IMR-90 (cell line): Measurements from ENCODE around the gene ZNF718. TPM values are rescaled to one million over a fixed set of nuclear protein-coding genes. Genes with fewer than 3 reads are reported as not detected.

Experiments
- ATAC-seq: fragments of 200-7000 bp; cut with Tn5 transposase; 2 replicates; pipeline ENCODE4 v1.9.1; 2020; ENCODE audit warnings: low read depth, mild to moderate bottlenecking, moderate library complexity
- BruUV-seq: library from RNA; stranded (reverse); fragments of 400-500 nt; replicated peaks from 2 replicates; lab custom pipeline; 2021; lab: Mats Ljungman, UMichigan
- CTCF ChIA-PET: fragments of 300-600 bp; formaldehyde crosslinking; extraction: SDS; loops from one replicate; lab custom pipeline; 2021; ENCODE audit warnings: antibody characterized with exemption; lab: Yijun Ruan, JAX
- POLR2A ChIA-PET: fragments of 300-600 bp; sonication (Branson Sonifier 250); formaldehyde crosslinking; loops from one replicate; lab custom pipeline; 2022; ENCODE audit warnings: antibody characterized with exemption; ENCODE audit not compliant: unreplicated experiment; lab: Charles Lee
- DNase-seq: peaks from one replicate; pipeline ENCODE4 v3.0.0; 2013
- H2AFZ ChIP-seq: replicated peaks from 2 replicates; pipeline ENCODE3; 2013; ENCODE audit warnings: low read length, mild to moderate bottlenecking; ENCODE audit not compliant: poor library complexity
- H2AK5ac ChIP-seq: 2 replicates; pipeline ENCODE4 v1.6.1; 2013; ENCODE audit warnings: low read depth, low read length, inconsistent platforms
- H2AK9ac ChIP-seq: replicated peaks from 2 replicates; pipeline ENCODE3; 2013; ENCODE audit warnings: mild to moderate bottlenecking, low read depth, low read length, moderate library complexity; ENCODE audit not compliant: poor library complexity
- H2BK120ac ChIP-seq: 2 replicates; pipeline ENCODE4 v1.6.1; 2013; ENCODE audit warnings: low read depth, low read length, inconsistent platforms
- H2BK15ac ChIP-seq: 3 replicates; pipeline ENCODE4 v1.6.1; 2013; ENCODE audit warnings: low read depth, low read length, inconsistent platforms
- H2BK20ac ChIP-seq: 2 replicates; pipeline ENCODE4 v1.6.1; 2013; ENCODE audit warnings: low read depth, mild to moderate bottlenecking, inconsistent platforms, low read length, moderate library complexity
- H2BK5ac ChIP-seq: 2 replicates; pipeline ENCODE4 v1.6.1; 2013; ENCODE audit warnings: mild to moderate bottlenecking, low read depth, low read length, inconsistent platforms; ENCODE audit not compliant: poor library complexity, severe bottlenecking
- H3K14ac ChIP-seq: replicated peaks from 2 replicates; pipeline ENCODE4 v1.6.1; 2013; ENCODE audit warnings: low read depth, low read length, inconsistent platforms
- H3K18ac ChIP-seq: 2 replicates; pipeline ENCODE4 v1.6.1; 2013; ENCODE audit warnings: low read depth, low read length, control low read depth
- H3K23ac ChIP-seq: 2 replicates; pipeline ENCODE4 v1.6.1; 2013; ENCODE audit warnings: low read depth, low read length, inconsistent platforms
- H3K27ac ChIP-seq: 2 replicates; pipeline ENCODE4 v1.5.1; 2013; ENCODE audit warnings: mild to moderate bottlenecking, control low read depth, low read length; ENCODE audit not compliant: insufficient read depth
- H3K27me3 ChIP-seq: 2 replicates; pipeline ENCODE4 v1.6.1; 2013; ENCODE audit warnings: low read length; ENCODE audit not compliant: control insufficient read depth, insufficient read depth
- H3K36me3 ChIP-seq: 2 replicates; pipeline ENCODE4 v1.6.1; 2013; ENCODE audit warnings: low read length, mixed read lengths; ENCODE audit not compliant: control insufficient read depth, insufficient read depth
- H3K4ac ChIP-seq: 2 replicates; pipeline ENCODE4 v1.6.1; 2013; ENCODE audit warnings: low read depth, low read length, inconsistent platforms
- H3K4me1 ChIP-seq: 2 replicates; pipeline ENCODE4 v1.6.1; 2013; ENCODE audit warnings: low read length, mixed read lengths; ENCODE audit not compliant: control insufficient read depth, insufficient read depth
- H3K4me2 ChIP-seq: 2 replicates; pipeline ENCODE4 v1.6.1; 2013; ENCODE audit warnings: low read depth, mild to moderate bottlenecking, control low read depth, low read length, moderate library complexity
- H3K4me3 ChIP-seq: 2 replicates; pipeline ENCODE4 v1.5.1; 2013; ENCODE audit warnings: low read depth, mild to moderate bottlenecking, control low read depth, low read length, moderate library complexity; ENCODE audit not compliant: insufficient read depth
- H3K56ac ChIP-seq: 2 replicates; pipeline ENCODE4 v1.6.1; 2013; ENCODE audit warnings: low read length, inconsistent platforms; ENCODE audit not compliant: insufficient read depth; ENCODE audit errors: extremely low read depth
- H3K79me1 ChIP-seq, 2 experiments: 2 replicates each; pipeline ENCODE4 v1.6.1; 2013; ENCODE audit warnings: low read length in 2 of 2, inconsistent platforms in 1 of 2, low read depth in 1 of 2
- H3K9ac ChIP-seq: 2 replicates; pipeline ENCODE4 v1.6.1; 2013; ENCODE audit warnings: low read depth, low read length, control low read depth
- H3K9me1 ChIP-seq: 2 replicates; pipeline ENCODE4 v1.6.1; 2013; ENCODE audit warnings: low read length, inconsistent platforms; ENCODE audit not compliant: insufficient read depth
- H3K9me3 ChIP-seq: 2 replicates; pipeline ENCODE4 v1.6.1; 2013; ENCODE audit warnings: low read length; ENCODE audit not compliant: control insufficient read depth, insufficient read depth
- H4K20me1 ChIP-seq: 2 replicates; pipeline ENCODE4 v1.6.1; 2013; ENCODE audit warnings: low read length, inconsistent platforms; ENCODE audit not compliant: insufficient read depth
- H4K5ac ChIP-seq: 2 replicates; pipeline ENCODE4 v1.6.1; 2013; ENCODE audit warnings: mild to moderate bottlenecking, low read depth, low read length, control low read depth
- H4K8ac ChIP-seq, 2 experiments: 2 replicates each; pipeline ENCODE4 v1.6.1; 2013; ENCODE audit warnings: low read depth in 2 of 2, low read length in 2 of 2, control low read depth in 1 of 2, inconsistent platforms in 1 of 2
- H4K91ac ChIP-seq: 2 replicates; pipeline ENCODE4 v1.6.1; 2013; ENCODE audit warnings: low read depth, low read length, inconsistent platforms; ENCODE audit not compliant: insufficient read depth
- BHLHE40 ChIP-seq: fragments of 150-350 bp; IDR thresholded peaks from 2 replicates; pipeline ENCODE4 v1.6.1; 2016; ENCODE audit warnings: mild to moderate bottlenecking, low read depth, low read length
- CEBPB ChIP-seq: IDR thresholded peaks from 2 replicates; pipeline ENCODE4 v1.6.1; 2012; ENCODE audit warnings: low read depth, low read length, improper control_type of control experiment
- CHD1 ChIP-seq: IDR thresholded peaks from 2 replicates; pipeline ENCODE4 v1.6.1; 2012; ENCODE audit warnings: low read depth, low read length, improper control_type of control experiment
- ELK1 ChIP-seq: fragments of 150-350 bp; IDR thresholded peaks from 2 replicates; pipeline ENCODE4 v1.6.1; 2016; ENCODE audit warnings: low read depth, mild to moderate bottlenecking, low read length, moderate library complexity, borderline replicate concordance
- MXI1 ChIP-seq: IDR thresholded peaks from 2 replicates; pipeline ENCODE4 v1.6.1; 2012; ENCODE audit warnings: low read depth, mild to moderate bottlenecking, low read length, moderate library complexity, borderline replicate concordance
- NFE2L2 ChIP-seq: fragments of 150-350 bp; IDR thresholded peaks from 2 replicates; pipeline ENCODE4 v1.6.1; 2016; ENCODE audit warnings: low read depth, mild to moderate bottlenecking, low read length
- POLR2A ChIP-seq: IDR thresholded peaks from 2 replicates; pipeline ENCODE4 v1.6.1; 2012; ENCODE audit warnings: mild to moderate bottlenecking, low read depth, low read length
- RCOR1 ChIP-seq: IDR thresholded peaks from 2 replicates; pipeline ENCODE4 v1.6.1; 2012; ENCODE audit warnings: mild to moderate bottlenecking, low read length, improper control_type of control experiment; ENCODE audit not compliant: insufficient replicate concordance
- RFX5 ChIP-seq: IDR thresholded peaks from 2 replicates; pipeline ENCODE4 v1.8.0; 2012; ENCODE audit warnings: low read depth, mild to moderate bottlenecking, low read length, moderate library complexity
- SMC3 ChIP-seq: fragments of 150-350 bp; IDR thresholded peaks from 2 replicates; pipeline ENCODE4 v1.6.1; 2016; ENCODE audit warnings: low read depth, mild to moderate bottlenecking, antibody characterized with exemption, low read length, moderate library complexity
- USF2 ChIP-seq: fragments of 150-350 bp; IDR thresholded peaks from 2 replicates; pipeline ENCODE4 v1.6.1; 2017; ENCODE audit warnings: mild to moderate bottlenecking, antibody characterized with exemption, low read length, low read depth
- WGBS, 2 experiments: methylation state at CpG; one replicate each; pipeline versions ENCODE4 v1.1.5 to v1.1.7; 2013; ENCODE audit warnings: missing lambda C conversion rate in 2 of 2; ENCODE audit not compliant: insufficient read length in 1 of 2; ENCODE audit errors: extremely low coverage in 2 of 2; 5-methylcytosine and 5-hydroxymethylcytosine counted together
- dilution Hi-C: fragments of 300-500 bp; cut with HindIII; formaldehyde crosslinking; loops from one replicate; pipeline ENCODE4 v1.14.3; 2018; ENCODE audit warnings: low sequenced_read_pairs; ENCODE audit not compliant: unreplicated experiment
- in situ Hi-C: fragments of 300-500 bp; cut with MboI; formaldehyde crosslinking; loops from 3 replicates; pipeline ENCODE4 v1.14.3; 2019; ENCODE audit warnings: low sequenced_read_pairs, inconsistent platforms, mixed read lengths
- intact Hi-C: fragments of 100-400 bp; cut with micrococcal nuclease; formaldehyde crosslinking; loops from 2 replicates; pipeline ENCODE4 v1.10.0; 2022
- polyA plus RNA-seq, 3 experiments: library from polyadenylated mRNA; depleted of rRNA; stranded (reverse); fragments of >200 nt; gene quantifications; 2 replicates each; pipeline ENCODE4 v1.2.3, GENCODE V29; 2012; ENCODE audit warnings: low replicate concordance in 1 of 3
- total RNA-seq: library from RNA; depleted of rRNA; stranded (reverse); fragments of >200 nt; gene quantifications from 2 replicates; pipeline ENCODE4 v1.2.3, GENCODE V29; 2012

ZNF718 gene
- total and polyA plus RNA-seq, 2 of the 4 experiments (the other 2 are of a cell fraction): 1.1 to 1.8 TPM

DNA sequence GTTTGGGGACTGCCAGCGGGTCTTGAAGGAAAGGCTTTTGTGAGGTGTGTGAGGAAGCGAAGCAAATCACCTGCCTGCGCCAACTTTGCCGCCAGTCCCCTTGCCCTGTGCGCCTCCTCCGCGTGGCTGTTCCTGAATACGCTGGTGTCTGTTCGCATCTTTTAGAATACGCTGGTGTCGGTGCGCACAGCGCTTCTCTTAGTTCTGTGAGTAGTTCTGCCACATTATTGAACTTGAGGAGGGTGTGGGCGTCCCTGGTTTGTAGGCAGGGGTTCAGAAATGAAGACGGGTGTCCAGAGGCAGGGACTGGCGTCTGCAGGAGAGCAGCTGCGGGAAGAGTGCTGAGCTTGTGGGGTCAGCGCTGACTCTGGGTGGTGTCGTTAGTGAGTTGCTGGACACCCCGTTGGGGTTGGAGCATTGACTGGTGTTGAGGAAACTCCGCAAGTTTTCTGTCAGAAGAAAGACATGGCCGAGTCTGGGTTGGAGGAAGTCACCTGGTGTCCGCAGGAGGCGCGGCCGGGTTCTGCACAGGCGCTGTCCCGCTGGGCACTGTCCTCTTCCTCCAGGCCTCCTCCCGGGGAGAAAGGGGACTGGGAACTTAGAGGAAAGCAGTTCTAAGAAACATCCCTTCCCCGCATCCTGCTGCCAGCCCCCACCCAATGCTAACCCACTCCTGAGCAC is 930 bp downstream of the ZNF718 start (continued):
- no peak for TF ChIP-seq CHD1

GRCh38 chr4:125833-126232 is 1.5 kb downstream of the ZNF718 start:
- 31% methylated on average over 2 of the region's 5 CpGs; no CpG with 5 or more reads in 1 of the 2 experiments for WGBS, 2 experiments
- no peak for ATAC-seq
- dilution Hi-C loops: no loop called here

More at GRCh38 chr4:125833-126232, 1.5 kb downstream of the ZNF718 start:
- TF ChIP-seq ELK1 (no peak), BHLHE40 (no peak), RFX5 (no peak), MXI1 (no peak), NFE2L2 (no peak), CEBPB (no peak), USF2 (no peak), SMC3 (no peak), POLR2A (no peak), RCOR1 (no peak)
- POLR2A ChIA-PET: no interaction called here
- peak overlapping the region; percentile 89 for H3K4me3 ChIP-seq
- DNase-seq: no peak
- no peak overlapping the region for H3K18ac ChIP-seq
- no peaks in the 10 kb centered on the region for H3K9me1 ChIP-seq
- H3K9ac ChIP-seq: peak overlapping the region; percentile 91
- H2AK5ac ChIP-seq: no peak overlapping the region
- H3K4me2 ChIP-seq: peak overlapping the region; percentile 98
- no peak overlapping the region for H2BK15ac ChIP-seq
- no TSS peak for BruUV-seq
- no peaks in the 10 kb centered on the region; the same call in 1 of the 2 replicates for H3K4me1 ChIP-seq
- no peak overlapping the region for H3K4ac ChIP-seq
- no peaks in the 10 kb centered on the region for H3K27me3 ChIP-seq
- H2BK5ac ChIP-seq: no peak overlapping the region
- H3K56ac ChIP-seq: no peak overlapping the region
- H4K91ac ChIP-seq: no peak overlapping the region
- H4K8ac ChIP-seq: no peak overlapping the region
- H3K36me3 ChIP-seq: peaks cover 1% of the 10 kb centered on the region; the same call in 1 of the 2 replicates
- no peak overlapping the region for H3K23ac ChIP-seq
- in situ Hi-C loops (no loop called here), intact Hi-C loops (no loop called here)
- H2AK9ac ChIP-seq: peak overlapping the region; percentile 5
- 0 out of 2 replicates have a peak, but pooled peaks cover 6% of the 10 kb centered on the region for H4K20me1 ChIP-seq
- H3K27ac ChIP-seq: no peak overlapping the region
- H2BK120ac ChIP-seq: no peak overlapping the region
- peaks cover 12% of the 10 kb centered on the region for H3K9me3 ChIP-seq
- H2AFZ ChIP-seq: peak overlapping the region; percentile 15
- no peak overlapping the region for H2BK20ac ChIP-seq
- peaks cover 6 to 13% of the 10 kb centered on the region in 2 experiments for H3K79me1 ChIP-seq
- CTCF ChIA-PET: no interaction called here
- H3K14ac ChIP-seq: no peak overlapping the region
- H4K5ac ChIP-seq: no peak overlapping the region
